HG03520 (cell line): ENCODE results near the gene SAP30L.

ENCODE experiments used
- ATAC-seq: cut with Tn5 transposase; IDR thresholded peaks from one replicate; pipeline ENCODE4 v1.9.1; 2021; ENCODE audit warnings: mild to moderate bottlenecking, moderate library complexity; ENCODE audit not compliant: unreplicated experiment

The SAP30L gene

GRCh38 chr5:154505567-154505966 lies 59.8 kb downstream of the SAP30L start:
- ATAC-seq: no peak

- ATAC-seq: no peak
Measured at GRCh38 chr5:154506049-154506715, 60.4 kb downstream of the SAP30L start.

GRCh38 chr5:154506716-154507080 lies 60.9 kb downstream of the SAP30L start:
- ATAC-seq: no peak

- no peak for ATAC-seq
Measured at GRCh38 chr5:154508114-154508513, 62.3 kb downstream of the SAP30L start.

- ATAC-seq: no peak
Measured at GRCh38 chr5:154509784-154510555, 64.2 kb downstream of the SAP30L start.
